Keratinocyte (primary cell): ENCODE results near the gene MCUR1.
A peak's percentile ranks its signal among the peaks of the same experiment; 100 is the strongest.

Experiments
- EZH2 ChIP-seq: IDR thresholded peaks from one replicate; pipeline ENCODE4 v1.6.1; 2012; ENCODE audit warnings: inconsistent platforms, mild to moderate bottlenecking, low read length, moderate library complexity
- TF ChIP-seq, protein P1 (sequence below), 3 experiments: IDR thresholded peaks in 1 of 3; conservative IDR thresholded peaks in 1 of 3; optimal IDR thresholded peaks in 1 of 3; 2 replicates in 2 of 3; 3 replicates in 1 of 3; pipeline versions ENCODE3 to v1.5.1; 2011; ENCODE audit warnings: low read length in 3 of 3, mild to moderate bottlenecking in 3 of 3, moderate library complexity in 2 of 3, control low read depth in 1 of 3, inconsistent platforms in 1 of 3; ENCODE audit not compliant: insufficient read depth in 2 of 3; ENCODE audit errors: extremely low read depth in 1 of 3

DNA sequence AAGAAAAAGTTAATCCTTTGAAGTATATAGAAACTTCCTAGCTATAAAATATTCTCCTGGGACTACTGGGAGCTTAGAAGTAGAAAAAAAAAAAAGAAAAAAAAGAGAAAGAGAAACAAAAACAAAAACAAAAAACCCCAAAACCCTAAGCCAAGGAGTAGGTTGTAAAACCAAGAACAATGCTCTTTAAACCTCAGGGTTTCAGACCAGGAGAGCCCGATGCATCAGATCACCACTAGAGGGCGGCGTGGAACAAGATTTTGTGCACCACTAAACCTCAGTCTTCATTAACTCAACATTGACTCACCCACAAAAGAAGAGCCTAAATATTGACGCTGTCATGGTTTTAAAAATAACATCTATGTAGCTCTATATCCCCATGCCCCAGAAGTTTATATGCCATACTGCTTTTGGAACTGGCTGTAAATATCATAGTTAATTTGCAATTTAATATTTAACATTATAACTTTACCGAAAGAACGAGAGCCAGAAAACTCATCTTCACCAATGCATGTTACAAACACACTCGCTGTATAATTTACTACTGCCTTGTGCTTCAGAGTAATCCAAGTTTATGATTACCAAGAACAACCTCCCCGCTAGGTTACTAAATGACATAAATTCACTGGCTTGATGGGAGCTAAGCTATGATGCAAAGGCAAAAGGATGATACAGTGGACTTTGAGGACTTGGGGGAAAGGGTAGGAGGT is 19.2 kb downstream of the MCUR1 start:
- TF ChIP-seq, protein P1, sequence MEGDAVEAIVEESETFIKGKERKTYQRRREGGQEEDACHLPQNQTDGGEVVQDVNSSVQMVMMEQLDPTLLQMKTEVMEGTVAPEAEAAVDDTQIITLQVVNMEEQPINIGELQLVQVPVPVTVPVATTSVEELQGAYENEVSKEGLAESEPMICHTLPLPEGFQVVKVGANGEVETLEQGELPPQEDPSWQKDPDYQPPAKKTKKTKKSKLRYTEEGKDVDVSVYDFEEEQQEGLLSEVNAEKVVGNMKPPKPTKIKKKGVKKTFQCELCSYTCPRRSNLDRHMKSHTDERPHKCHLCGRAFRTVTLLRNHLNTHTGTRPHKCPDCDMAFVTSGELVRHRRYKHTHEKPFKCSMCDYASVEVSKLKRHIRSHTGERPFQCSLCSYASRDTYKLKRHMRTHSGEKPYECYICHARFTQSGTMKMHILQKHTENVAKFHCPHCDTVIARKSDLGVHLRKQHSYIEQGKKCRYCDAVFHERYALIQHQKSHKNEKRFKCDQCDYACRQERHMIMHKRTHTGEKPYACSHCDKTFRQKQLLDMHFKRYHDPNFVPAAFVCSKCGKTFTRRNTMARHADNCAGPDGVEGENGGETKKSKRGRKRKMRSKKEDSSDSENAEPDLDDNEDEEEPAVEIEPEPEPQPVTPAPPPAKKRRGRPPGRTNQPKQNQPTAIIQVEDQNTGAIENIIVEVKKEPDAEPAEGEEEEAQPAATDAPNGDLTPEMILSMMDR (optimal IDR thresholded peaks at IDR 0.05 in 1 of 3, IDR thresholded peaks at IDR 0.05 in 1 of 3, conservative IDR thresholded peaks at IDR 0.05 in 1 of 3; ENCODE audit: extremely low read depth in 1 of 3, insufficient read depth in 2 of 3, low read length in 3 of 3) = peak; percentile 82 to 94 (median 85)
- TF ChIP-seq EZH2 = no peak
